ENCODE measurements around the gene AHRR. TPM values are rescaled to one million over a fixed set of nuclear protein-coding genes. Genes with fewer than 3 reads are reported as not detected.

AHRR gene
- total RNA-seq, 1 donor from 2014 or later, result 0.29 TPM

GRCh38 chr5:386432-387341 lies 65.2 kb downstream of the AHRR start:
- DNase-seq (ENCODE audit: low read depth), result no peak
- TF ChIP-seq, protein P1, sequence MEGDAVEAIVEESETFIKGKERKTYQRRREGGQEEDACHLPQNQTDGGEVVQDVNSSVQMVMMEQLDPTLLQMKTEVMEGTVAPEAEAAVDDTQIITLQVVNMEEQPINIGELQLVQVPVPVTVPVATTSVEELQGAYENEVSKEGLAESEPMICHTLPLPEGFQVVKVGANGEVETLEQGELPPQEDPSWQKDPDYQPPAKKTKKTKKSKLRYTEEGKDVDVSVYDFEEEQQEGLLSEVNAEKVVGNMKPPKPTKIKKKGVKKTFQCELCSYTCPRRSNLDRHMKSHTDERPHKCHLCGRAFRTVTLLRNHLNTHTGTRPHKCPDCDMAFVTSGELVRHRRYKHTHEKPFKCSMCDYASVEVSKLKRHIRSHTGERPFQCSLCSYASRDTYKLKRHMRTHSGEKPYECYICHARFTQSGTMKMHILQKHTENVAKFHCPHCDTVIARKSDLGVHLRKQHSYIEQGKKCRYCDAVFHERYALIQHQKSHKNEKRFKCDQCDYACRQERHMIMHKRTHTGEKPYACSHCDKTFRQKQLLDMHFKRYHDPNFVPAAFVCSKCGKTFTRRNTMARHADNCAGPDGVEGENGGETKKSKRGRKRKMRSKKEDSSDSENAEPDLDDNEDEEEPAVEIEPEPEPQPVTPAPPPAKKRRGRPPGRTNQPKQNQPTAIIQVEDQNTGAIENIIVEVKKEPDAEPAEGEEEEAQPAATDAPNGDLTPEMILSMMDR (conservative IDR thresholded peaks at IDR 0.05; ENCODE audit: low read depth, low read length), result no peak

DNA sequence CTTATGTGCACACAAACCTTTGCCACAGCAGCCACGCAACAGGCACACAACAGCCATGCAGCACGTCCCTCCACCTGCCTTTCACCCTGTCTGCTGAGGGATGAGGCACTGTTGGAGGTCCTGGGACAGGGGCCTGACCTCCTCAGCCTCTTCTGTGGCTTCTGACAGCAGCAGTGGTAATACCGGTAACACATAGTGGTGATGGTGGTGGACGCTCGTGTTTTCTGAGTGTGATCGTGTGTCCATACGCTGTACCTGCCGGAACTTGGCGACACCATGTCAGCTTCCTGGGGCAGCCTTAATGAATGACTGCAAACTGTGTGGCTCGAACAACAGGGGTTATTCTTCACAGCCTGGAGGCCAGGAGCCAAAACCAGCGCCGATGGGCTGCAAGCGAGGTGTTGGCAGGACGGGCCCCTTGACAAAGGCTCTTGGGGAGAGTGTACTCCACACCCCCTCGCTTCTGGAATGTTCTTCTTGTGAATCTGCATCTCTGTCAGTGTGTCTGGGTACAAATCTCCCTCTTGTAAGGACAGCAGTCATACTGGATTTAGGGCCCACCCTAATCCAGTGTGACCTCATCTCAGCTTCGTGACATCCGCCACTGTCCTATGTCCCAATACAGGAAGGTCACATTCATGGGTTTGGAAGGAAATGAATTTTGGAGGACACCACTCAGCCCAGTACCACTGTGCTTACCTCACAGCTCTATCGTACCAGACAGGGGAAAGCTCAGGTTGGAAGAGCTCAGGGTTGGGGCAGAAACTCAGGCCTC lies 66.2 kb downstream of the AHRR start:
- H3K4me3 ChIP-seq (ENCODE audit: low read depth, low read length), result no peak overlapping the region
- no peak for DNase-seq (ENCODE audit: low read depth)
- TF ChIP-seq, protein P1 (conservative IDR thresholded peaks at IDR 0.05; ENCODE audit: low read depth, low read length), result no peak

More at GRCh38 chr5:386432-387341, 65.2 kb downstream of the AHRR start:
- no peak overlapping the region for H3K4me3 ChIP-seq (ENCODE audit: low read depth, low read length)

GRCh38 chr5:388266-389196 lies 67.0 kb downstream of the AHRR start:
- H3K4me3 ChIP-seq (ENCODE audit: low read depth, low read length), result no peak overlapping the region
- DNase-seq (ENCODE audit: low read depth), result no peak
- TF ChIP-seq, protein P1 (conservative IDR thresholded peaks at IDR 0.05; ENCODE audit: low read depth, low read length), result no peak

- H3K4me3 ChIP-seq (ENCODE audit: low read depth, low read length), result no peak overlapping the region
- TF ChIP-seq, protein P1 (conservative IDR thresholded peaks at IDR 0.05; ENCODE audit: low read depth, low read length), result no peak
- DNase-seq (ENCODE audit: low read depth), result no peak
Measured at GRCh38 chr5:389197-389821, 67.8 kb downstream of the AHRR start.

- no peak overlapping the region for H3K4me3 ChIP-seq (ENCODE audit: low read depth, low read length)
- DNase-seq (ENCODE audit: low read depth), result no peak
- TF ChIP-seq, protein P1 (conservative IDR thresholded peaks at IDR 0.05; ENCODE audit: low read depth, low read length), result no peak
Measured at GRCh38 chr5:389891-390622, 68.5 kb downstream of the AHRR start.

Measured in epithelial cell of proximal tubule (primary cell).